G401.6 (cell line): Measurements from ENCODE around the gene MYOC.
"Not testable (repeated sequence)": the region's sequence is repeated elsewhere in the genome, so short reads cannot be mapped to it uniquely, and the experiment has no call there.

Source experiments
- FAIRE-seq: peaks from 2 replicates; lab custom pipeline; 2012; peaks lifted over from hg19 to GRCh38; lab: Jason Lieb, UNC

MYOC gene

DNA sequence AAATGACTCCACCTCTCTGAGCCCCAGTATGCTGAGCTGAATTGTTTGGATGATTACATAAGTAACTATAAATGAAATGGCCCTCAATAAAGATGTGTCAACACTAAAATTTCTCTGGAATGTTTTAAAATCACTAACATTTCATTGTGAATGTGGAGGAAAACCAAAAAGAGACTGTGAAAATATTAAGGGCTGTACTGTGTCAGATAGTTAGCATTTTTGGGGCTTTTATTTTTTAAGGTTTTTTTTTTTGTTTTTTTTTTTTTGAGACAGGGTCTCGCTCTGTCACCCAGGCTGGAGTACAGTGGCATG lies 6.3 kb downstream of the MYOC start:
- no peak for FAIRE-seq

DNA sequence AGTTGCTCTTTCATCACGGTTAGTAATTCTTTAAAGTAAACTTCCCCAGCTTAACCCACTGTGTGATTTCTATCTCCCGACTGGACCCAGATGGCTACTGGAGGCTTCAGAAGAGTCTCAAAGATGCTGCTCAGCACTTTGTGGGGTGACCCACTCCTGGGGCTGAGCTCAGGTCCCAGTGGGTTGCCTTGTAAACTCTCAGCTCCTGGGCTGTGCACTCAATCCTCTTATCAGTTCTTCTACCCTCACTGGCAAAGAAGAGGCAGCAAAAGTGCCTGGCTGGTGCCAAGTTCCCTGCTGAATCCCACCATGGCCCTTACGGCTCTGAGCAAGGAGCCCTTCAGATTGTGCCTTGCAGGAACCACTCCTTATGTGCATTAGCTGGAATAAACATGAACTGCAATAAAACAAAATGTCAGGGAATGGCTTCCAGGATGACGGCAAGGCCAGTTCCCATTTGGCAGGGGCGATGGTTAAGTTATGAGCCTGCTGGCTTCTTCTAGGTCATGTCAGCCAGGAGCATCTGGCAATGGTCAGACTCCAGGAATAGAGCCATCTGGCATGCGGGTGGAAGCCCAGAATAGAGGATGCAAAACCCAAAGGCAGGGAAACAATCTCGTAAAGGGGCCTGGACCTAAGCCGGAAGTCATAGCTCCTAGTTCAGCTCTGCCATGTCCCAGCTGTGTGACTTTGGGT lies 6.8 kb downstream of the MYOC start:
- no peak for FAIRE-seq

DNA sequence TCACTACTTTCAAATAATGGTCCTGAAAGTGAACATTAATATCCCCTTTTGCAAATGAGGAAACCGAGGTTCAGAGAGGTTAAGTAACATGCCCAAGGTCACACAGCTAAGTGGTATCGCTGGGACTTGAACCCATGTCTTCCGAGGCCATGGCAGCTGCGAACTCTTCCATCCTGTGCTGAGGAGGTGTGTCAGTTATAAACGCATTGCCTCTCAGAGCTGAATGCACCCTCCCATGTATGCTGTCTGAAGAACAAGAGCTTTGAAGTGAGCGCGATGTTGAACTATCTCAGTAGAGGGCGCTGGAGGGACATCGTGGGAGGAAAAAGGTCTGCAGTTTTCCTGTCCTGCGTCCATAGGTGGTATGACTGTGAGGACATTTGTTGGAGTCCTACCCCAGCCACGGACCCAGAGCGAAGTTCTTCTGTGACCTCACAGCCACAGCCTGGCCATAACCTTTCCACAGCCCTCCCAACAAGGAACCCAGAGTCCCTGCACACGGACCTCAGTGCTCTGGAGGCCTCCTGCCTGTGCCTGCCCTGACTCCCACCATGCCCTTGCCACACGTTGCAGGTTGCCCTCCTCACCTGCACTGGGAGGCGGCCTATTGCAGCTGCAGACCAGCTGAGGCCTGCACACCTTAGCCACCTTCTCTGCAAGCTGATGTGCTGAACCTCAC lies 7.5 kb downstream of the MYOC start:
- FAIRE-seq = peak; percentile 90

DNA sequence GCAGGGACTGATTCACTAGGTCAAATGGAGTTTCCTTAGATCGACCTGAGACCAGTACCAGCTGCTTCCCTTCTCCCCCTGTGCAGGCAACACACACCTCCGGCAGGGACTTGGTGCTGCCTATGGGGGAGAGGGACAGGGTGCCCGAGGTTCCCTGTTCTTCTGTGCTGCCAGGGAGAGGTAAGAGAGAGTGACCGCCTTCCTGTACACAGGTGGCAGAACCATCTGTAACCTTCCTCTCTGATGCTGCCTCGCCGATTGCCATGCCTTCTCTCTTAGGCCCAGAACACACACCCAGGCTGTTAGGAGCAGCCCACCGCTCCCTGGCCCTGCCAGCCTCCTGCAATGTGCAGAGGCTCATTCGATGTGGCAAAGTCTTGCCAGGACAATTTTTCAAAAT lies 9.3 kb downstream of the MYOC start:
- no peak for FAIRE-seq

DNA sequence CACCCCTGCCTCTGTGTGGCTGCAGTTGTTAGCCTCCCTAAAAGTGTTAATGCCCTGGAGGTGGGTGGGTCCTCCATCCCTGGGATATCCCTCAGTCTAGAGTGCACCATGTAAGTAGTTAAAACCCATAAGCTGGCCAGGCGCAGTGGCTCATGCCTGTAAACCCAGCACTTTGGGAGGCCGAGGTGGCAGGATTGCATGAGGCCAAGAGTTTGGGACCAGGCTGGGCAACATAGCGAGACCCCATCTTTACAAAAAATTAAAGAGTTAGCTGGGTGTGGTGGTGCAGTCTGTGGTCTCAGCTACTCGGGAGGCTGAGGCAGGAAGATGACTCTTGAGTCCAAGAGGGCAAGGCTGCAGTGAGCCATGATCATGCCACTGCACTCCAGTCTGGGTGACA lies 10.3 kb downstream of the MYOC start:
- no peak for FAIRE-seq

DNA sequence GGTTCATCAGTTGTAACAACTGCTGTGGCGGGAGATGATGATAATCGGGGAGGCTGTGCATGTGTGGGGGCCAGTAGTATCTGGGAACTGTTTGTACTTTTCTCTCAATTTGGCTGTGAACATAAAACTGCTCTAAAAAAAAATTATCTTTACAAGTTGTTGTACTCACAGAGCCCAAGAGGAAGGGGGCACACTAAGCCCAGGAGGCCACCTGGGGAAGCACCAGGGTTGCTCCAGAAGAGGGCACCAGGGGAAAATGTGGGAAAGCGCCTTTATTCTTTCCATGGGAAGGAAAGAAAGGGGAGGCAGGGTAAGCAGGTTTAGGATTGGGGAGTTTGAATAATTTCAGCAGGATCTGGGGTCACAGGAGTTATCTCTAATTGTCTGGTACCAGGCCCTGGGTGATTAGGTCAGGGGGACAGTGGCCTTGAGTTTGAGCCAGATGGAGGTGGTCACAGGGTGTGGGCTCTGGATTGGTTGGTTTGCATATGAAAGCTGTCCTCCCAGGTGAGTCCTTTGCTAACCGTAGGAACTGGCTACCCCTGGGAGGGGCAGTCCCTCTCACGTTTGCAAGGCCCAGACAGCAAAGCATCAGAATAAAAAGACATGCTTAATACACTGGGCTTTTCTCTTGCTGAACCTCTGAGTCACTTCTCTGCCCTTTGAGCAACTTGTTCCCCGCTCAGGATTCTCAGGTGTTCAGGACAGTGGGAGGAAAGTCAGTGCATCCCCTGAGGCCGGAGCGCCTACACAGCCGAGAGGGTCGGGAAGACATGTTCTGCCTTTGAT lies 11.2 kb downstream of the MYOC start:
- FAIRE-seq = no peak

DNA sequence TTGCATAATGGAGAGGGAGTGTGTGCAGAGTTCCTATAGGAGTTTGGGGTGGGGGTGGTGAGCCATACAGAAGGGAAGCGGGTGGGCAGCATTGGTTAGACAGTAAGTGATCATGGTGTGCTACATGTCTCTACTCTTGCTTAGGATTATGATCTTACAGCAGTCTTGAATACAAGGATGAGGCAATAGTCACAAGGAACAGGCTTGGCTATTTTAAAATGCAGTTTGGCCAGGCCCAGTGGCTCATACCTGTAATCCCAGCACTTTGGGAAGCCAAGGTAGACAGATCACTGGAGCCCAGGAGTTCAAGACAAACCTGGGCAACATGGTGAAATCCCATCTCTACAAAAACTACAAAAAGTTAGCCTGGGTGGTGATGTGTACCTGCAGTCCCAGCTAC lies 12.3 kb downstream of the MYOC start:
- FAIRE-seq = no peak

DNA sequence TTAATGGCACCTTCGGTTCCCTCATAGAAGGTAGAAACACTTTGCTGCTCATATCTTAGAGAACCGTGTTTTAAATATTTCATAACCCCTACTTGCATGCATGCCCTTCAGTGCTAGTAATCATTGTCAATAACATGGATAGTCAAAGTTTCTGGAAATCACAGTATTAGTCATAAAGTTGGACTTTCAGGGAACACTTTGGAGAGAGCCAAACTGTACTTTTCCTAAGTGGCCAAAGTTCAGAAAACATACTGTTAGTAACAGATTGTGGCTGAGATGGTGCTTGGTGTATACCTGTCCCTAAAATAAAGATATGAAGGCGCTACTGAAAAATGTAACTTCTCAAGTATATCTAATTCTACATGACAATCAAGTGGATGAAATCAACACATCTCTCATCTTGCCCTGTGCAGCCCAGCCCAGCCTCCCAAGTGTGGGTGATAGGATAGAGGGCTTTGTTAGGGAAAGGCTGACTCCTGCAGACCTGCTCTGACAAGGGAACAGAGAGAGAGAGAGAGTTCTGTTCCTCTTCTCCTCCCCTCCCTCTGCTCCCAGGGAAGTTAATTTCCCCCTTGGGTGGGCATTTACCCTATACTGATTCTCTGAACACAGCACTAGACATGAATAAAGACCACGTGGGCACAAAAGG lies 14.4 kb downstream of the MYOC start:
- no peak for FAIRE-seq

DNA sequence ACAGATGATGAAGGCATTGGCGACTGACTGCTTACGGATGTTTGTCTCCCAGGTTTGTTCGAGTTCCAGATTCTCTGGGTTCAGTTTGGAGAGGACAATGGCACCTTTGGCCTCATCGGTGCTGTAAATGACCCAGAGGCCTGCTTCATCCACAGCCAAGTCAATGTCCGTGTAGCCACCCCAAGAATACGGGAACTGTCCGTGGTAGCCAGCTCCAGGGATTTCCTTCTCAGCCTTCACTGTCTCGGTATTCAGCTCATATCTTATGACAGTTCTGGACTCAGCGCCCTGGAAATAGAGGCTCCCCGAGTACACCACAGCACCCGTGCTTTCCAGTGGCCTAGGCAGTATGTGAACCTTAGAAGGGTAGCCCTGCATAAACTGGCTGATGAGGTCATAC lies 16.3 kb downstream of the MYOC start:
- FAIRE-seq = no peak

DNA sequence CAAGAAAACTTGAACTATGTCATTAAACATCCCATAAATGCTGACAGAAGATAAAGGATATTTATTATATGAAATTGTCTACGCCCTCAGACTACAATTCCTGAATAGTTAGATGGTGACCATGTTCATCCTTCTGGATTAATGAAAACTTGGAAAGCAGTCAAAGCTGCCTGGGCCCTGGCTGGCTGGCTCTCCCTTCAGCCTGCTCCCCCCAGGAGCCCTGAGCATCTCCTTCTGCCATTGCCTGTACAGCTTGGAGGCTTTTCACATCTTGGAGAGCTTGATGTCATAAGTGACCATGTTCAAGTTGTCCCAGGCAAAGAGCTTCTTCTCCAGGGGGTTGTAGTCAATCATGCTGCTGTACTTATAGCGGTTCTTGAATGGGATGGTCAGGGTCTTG lies 16.8 kb downstream of the MYOC start:
- FAIRE-seq = no peak

DNA sequence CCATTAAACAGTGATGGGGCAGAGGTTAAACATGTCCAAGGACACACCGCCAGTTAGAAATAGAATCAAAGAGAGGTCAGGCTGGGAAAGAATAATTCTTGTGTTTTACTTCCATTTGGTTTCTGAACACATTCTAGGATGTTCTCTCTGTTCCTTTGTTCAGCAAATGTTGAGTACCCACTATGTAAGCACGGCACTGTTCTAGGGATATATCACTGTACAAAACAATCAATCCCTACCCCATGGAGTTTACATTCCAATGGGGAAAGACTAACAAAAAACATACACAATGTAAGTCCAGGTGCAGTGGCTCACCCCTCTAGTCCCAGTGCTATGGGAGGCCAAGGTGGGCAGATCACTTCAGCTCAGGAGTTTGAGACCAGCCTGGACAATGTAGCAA lies 24.3 kb downstream of the MYOC start:
- FAIRE-seq = no peak

DNA sequence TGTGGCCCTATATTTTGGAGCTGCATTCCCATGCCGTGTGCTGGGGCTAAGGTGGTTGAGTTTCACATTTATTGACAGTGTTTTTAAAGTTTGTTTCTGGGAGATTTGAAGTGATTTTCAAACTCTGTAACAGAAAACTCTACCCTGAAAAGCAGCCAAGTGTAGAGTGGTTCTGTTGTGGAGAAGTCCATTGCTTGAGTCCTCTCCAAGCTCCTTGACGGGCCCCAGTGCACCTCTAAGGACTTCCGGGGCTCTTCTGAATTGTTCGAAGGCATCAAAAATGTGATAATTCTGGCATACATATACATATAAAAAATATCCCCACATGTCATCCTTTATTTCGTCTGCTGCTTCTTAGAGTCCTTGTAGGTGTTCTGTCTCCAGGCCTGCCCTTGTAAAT lies 25.5 kb downstream of the MYOC start:
- no peak for FAIRE-seq

DNA sequence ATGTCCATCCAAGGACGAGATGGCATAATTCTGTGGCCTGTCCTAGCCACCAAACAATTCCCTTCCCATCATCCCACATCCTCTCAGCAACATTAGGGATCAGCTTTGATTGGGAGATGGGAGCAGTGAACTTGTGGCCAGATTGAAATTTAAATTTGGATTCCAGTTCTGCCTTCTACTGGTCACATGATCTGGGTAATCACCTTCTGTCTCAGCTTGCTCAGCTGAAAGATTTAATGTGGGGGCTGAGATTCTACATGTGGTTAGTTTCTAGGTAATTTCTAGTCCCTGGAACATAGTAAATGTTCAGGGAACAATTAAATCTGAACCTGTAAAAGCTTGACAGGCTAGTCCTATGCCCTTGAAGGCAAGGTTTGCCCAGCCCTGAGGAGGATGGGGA lies 27.3 kb downstream of the MYOC start:
- no peak for FAIRE-seq

DNA sequence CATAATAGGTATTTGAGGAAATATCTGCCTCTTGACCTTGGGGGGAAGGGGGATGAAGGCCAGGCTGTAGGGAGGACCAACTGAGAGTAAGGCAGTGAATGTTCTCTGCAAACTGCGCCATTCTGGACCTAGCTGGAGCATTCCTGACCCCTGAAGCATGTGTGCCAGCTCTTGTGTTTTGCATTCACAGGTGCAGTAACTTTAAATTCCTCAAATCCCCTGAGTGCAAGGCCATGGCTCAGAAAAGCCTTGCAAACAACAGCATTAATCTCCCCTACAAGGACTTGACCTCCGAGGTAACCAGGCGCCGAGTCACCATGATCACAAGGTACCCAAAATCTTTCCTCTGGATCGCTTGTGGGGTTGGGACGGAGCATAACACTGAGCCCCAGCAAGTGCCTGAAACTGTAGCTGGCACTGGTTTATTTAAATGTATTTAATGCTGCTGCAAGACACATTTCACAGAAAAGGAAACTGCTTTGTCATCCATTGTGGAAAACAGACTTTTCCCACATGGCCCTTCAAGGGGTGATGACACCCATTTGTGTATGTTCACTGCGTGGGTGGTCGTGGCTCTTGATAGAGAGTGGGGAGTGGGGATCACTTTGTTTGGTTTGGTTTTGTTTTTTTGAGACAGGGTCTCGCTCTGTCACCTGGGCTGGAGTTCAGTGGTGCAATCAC lies 28.7 kb downstream of the MYOC start:
- FAIRE-seq = no peak

DNA sequence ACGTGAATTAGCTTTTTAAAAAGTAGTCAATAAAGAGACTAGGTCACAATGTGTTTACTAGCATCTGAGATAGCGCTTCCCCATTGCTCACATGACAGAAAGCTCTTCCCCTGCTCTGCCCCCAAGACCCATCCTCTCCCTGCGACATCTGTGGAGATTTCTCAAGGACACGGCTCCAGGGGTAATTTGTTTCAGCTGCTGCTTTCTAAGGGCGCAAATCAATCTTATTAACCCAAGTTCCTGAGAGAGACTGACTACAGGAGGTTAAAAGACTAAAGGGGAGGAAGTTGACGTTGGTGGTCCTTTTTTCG lies 30.4 kb downstream of the MYOC start, which contains the start of gene MYOCOS:
TSS of gene MYOCOS (plus strand) at position 92 of the 311 bp plus-strand sequence. CDS start 1,641 bp downstream, outside the sequence.
- no peak for FAIRE-seq

DNA sequence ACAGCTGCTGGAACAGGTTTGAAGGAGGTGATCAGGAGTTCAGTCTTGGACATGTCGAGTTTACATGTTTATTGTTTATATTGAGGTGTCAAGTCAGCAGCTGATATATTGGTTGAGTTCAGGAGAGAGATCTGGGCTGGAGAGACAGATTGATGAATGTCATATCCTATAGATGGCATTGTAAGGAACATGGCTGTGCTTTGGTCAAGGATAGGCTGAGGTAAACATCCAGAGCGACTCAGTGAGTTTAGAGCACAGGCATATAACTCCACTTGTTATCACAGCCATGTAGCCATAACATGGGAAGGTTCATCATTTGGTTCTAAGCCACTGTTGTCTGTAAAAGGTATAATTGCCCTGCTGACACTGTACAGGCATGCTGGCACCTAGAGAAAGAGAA lies 35.9 kb downstream of the MYOC start:
- no peak for FAIRE-seq

DNA sequence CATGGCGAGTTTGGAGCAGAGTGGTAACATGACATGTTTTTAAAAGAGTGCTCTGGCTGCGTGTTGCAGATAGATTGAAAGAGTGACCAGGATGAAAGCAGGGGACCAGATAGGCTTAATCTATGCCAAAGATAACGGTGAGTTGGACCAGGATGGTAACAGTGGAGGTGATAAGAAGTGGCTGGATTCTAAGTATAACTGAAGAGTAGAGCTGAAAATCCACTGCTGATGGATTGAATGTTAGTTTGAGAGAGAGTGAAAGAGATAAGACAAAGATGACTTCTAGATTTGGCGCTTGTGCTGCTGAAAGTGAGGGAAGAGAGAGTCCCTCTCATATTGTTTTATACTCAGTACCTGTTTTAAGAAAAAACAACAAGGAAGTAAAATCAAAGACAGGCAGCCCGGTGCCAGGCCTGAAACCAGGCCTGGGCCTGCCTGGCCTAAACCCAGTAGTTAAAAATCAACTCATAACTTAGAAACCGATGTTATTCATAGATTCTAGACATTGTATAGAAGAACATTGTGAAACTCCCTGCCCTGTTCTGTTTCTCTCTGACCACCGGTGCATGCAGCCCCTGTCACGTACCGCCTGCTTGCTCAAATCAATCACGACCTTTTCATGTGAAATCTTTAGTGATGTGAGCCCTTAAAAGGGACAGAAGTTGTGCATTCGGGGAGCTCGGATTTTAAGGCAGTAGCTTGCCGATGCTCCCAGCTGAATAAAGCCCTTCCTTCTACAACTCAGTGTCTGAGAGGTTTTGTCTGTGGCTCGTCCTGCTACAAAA lies 37.2 kb downstream of the MYOC start:
- FAIRE-seq = not testable (repeated sequence)

DNA sequence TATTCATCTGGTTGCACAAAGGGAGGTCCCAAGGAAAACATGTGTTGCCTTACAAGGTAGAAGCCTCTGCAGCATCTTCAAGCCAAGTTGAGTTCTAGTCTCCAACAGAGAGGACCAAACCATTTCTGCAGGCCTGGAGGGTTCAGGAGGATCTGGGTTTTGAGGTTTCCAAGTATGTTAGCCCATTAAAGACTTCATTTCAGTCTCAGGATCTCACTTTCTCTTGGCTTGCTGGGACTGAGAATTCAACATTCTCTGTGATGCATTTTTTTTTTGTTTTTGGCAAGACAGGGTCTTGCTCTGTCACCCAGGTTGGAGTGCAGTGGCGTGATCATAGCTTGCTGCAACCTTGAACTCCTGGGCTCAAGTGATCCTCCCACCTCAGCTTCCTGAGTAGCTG lies 39.2 kb downstream of the MYOC start:
- FAIRE-seq = no peak

DNA sequence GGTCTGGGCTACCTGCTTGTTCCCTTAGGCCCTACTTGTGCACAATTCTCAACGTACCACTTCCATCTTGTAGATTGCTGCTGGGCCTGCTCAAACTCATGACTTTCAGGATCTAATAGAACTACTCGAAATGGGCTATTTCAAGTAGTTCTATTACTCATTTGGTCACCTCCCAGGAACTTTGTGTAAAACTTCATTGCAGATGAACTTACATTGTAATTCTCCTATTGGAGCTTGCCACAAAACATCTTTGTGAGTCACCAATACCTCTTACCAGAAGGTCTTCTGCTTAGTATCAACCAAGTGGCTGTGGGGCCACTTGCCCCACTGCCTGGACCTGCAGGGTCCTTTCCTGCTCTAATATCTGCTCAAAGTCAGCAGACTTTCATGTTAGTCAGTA lies 41.2 kb downstream of the MYOC start:
- FAIRE-seq = no peak

DNA sequence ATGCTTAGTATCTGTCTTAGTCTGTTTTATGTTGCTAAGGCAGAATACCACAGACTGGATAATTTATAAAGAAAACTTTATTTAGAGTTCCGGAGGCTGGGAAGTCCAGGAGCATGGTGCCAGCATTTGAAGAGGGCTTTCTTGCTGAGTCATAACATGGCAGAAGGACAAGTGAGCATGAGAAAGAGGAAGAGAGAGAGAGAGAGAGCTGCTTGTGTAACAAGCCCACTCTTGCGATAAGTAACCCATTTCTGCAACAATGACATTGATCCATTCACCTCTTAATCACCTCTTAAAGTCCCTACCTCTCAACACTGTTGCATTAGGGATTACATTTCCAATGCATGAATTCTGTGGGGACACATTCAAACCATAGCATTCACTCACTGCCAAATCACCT lies 42.1 kb downstream of the MYOC start:
- no peak for FAIRE-seq

DNA sequence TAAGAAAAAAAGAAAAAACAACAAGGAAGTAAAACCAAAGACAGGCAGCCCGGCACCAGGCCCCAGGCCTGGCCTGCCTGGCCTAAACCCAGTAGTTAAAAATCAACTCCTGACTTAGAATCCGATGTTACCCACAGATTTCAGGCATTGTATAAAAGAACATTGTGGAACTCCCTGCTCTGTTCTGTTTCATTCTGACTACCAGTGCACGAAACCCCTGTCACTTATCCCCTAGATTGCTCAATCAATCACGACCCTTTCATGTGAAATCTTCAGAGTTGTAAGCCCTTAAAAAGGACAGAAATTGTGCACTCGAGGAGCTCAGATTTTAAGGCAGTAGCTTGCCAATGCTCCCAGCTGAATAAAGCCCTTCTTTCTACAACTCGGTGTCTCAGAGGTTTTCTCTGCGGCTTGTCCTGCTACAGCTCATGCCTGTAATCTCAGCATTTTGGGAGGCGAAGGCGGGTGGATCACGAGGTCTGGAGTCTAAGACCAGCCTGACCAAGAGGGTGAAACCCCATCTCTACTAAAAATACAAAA lies 46.0 kb downstream of the MYOC start:
- FAIRE-seq = no peak

DNA sequence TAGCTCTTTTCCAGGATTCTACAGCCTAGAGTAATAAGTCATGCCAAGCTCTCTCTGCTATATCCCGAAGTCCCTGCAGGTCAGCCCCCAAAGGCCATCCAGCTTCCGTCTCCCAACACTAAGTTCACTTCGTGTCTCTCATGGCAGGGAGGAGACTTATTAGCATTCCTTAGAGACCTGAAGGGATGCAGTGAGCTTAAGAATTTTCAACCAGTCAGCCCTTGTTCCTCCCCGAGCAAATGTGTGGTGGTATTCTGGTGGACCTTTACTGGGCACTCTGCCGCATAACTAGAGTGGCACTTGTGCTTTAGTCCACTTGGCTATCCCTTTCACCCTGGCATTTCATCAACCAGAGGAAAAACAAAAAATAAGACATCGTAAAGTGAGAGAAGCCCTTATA lies 49.4 kb downstream of the MYOC start:
- not testable (repeated sequence) for FAIRE-seq
